ENCODE results near the gene BCDIN3D. TPM values are rescaled to one million over a fixed set of nuclear protein-coding genes. Genes with fewer than 3 reads are reported as not detected.

The BCDIN3D gene
- total RNA-seq, 4 donors from 2014 or later: 3.7 to 5.9 (median 4.5) TPM

GRCh38 chr12:49878021-49878420 lies 35.1 kb upstream of the BCDIN3D start:
- Histone ChIP-seq H3K4me3 (no peak overlapping the region), H3K27ac (no peak overlapping the region), H3K27me3 (no peaks in the 10 kb centered on the region), H3K4me1 (peaks cover 12% of the 10 kb centered on the region), H3K9me3 (no peaks in the 10 kb centered on the region), H3K36me3 (no peaks in the 10 kb centered on the region)
- WGBS: 85% methylated on average over 2 of the region's 2 CpGs
- TF ChIP-seq CTCF (IDR thresholded peaks at IDR 0.05) (no peak), POLR2A (IDR thresholded peaks at IDR 0.05) (no peak), POLR2AphosphoS5 (IDR thresholded peaks at IDR 0.05) (no peak)
- DNase-seq (ENCODE audit: low spot score in 2 of 2): no peak

DNA sequence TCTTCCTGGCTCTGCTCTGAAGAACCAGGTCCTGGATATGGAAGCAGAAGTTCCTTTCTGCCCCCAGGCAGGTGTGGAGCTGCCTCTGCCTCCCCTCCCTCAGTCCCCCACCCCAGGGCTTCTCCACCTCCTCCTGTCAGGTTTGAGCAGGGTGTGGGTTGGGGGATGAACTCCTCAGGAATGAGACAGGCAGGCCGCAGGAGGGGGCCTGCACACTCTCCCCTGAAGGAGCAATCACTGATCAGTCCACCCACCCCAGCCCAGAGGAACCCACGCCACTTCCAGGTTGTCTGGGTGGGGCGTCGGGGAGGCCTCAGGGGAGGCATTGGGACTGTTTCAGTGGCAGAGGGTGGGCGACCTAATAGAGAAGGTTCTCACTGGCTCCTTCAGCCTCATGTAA lies 34.2 kb upstream of the BCDIN3D start:
- Histone ChIP-seq H3K27me3 (no peaks in the 10 kb centered on the region), H3K9me3 (no peaks in the 10 kb centered on the region), H3K27ac (no peak overlapping the region), H3K4me3 (no peak overlapping the region), H3K36me3 (no peaks in the 10 kb centered on the region), H3K4me1 (peaks cover 16% of the 10 kb centered on the region)
- WGBS: 82% methylated on average over 5 of the region's 5 CpGs
- DNase-seq (ENCODE audit: low spot score in 2 of 2): peak; percentile 48 to 76
- TF ChIP-seq EP300 (IDR thresholded peaks at IDR 0.05) (no peak), POLR2AphosphoS5 (IDR thresholded peaks at IDR 0.05) (no peak), POLR2A (IDR thresholded peaks at IDR 0.05) (no peak), CTCF (IDR thresholded peaks at IDR 0.05) (no peak)

DNA sequence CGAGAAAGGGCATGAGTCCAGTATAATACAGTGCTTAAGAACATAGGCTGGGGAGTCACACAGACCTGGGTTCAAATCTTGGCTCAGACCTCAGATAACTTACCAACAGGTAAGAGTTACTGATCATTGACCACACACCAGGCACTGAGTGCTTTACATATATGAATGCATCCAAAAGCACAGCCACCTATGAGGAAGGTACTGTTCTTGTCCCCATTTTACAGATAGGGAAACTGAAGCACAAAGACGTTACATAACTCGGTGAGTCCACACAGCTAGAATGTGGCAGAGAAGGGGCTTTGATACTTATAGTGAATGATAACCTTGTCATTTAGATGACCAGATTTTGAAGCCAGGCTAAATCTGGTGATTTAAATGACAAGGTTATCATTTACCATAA lies 33.2 kb upstream of the BCDIN3D start:
- Histone ChIP-seq H3K36me3 (no peaks in the 10 kb centered on the region), H3K27me3 (no peaks in the 10 kb centered on the region), H3K27ac (no peak overlapping the region), H3K4me1 (peaks cover 16% of the 10 kb centered on the region), H3K4me3 (no peak overlapping the region), H3K9me3 (no peaks in the 10 kb centered on the region)
- TF ChIP-seq POLR2AphosphoS5 (IDR thresholded peaks at IDR 0.05): no peak
- no peak for TF ChIP-seq EP300 (IDR thresholded peaks at IDR 0.05)
- TF ChIP-seq CTCF (IDR thresholded peaks at IDR 0.05): no peak
- TF ChIP-seq POLR2A (IDR thresholded peaks at IDR 0.05): no peak
- WGBS: 91% methylated on average over 3 of the region's 3 CpGs
- no peak for DNase-seq (ENCODE audit: low spot score in 2 of 2)

- 88% methylated on average over 9 of the region's 9 CpGs for WGBS
- DNase-seq (ENCODE audit: low spot score in 2 of 2): no peak
- no peak for TF ChIP-seq CTCF (IDR thresholded peaks at IDR 0.05)
- no peak for TF ChIP-seq POLR2AphosphoS5 (IDR thresholded peaks at IDR 0.05)
- TF ChIP-seq EP300 (IDR thresholded peaks at IDR 0.05): no peak
- no peak for TF ChIP-seq POLR2A (IDR thresholded peaks at IDR 0.05)
These were observed 32.3 kb upstream of the BCDIN3D start for GRCh38 chr12:49875115-49875720.

DNA sequence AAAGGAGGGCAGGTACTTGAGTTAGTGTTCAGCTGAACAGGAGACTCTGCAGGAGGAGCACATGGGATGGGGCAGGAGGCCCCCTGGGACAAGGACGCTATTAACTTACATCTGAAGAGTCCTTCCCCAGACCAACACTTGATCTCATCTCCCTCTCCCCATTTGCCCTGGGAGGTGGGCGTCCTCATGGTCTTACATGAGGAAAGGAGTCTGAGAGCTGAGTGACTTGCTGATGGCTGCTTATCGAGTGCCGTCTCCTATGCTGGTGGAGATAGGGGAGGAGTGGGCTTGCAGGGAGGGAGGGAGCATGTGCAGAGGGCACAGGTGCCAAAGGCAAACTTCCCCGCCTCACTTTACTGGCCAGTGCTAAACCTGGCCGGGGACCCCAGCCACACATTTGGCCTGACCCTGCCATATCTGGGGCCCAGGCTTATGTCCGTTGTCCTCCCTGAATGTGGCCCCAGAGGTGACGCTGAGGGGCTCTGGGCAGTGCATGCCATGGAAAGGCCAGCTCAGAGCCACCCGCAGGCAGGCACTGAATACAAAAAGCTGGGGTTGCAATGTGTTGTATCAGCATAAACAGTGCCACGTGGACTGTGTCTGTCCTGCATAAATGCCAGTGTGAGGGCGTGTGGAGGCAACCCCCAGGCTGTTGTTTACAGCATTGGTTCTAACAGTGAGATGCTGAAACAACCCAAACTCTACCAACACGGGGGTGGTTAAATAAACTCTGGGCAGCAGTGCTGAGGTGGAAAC lies 31.4 kb upstream of the BCDIN3D start:
- 69% methylated on average over 12 of the region's 12 CpGs for WGBS
- H3K4me1 ChIP-seq: peaks cover 22% of the 10 kb centered on the region
- DNase-seq (ENCODE audit: low spot score in 2 of 2): peak in 1 of 2 donors; percentile 31
- no peaks in the 10 kb centered on the region for H3K27me3 ChIP-seq
- no peaks in the 10 kb centered on the region for H3K36me3 ChIP-seq
- no peak overlapping the region for H3K4me3 ChIP-seq
- H3K9me3 ChIP-seq: no peaks in the 10 kb centered on the region
- TF ChIP-seq POLR2A (IDR thresholded peaks at IDR 0.05) (no peak), EP300 (IDR thresholded peaks at IDR 0.05) (no peak), CTCF (IDR thresholded peaks at IDR 0.05) (no peak), POLR2AphosphoS5 (IDR thresholded peaks at IDR 0.05) (no peak)
- H3K27ac ChIP-seq: no peak overlapping the region

More at GRCh38 chr12:49875115-49875720, 32.3 kb upstream of the BCDIN3D start:
- no peak overlapping the region for H3K4me3 ChIP-seq
- H3K36me3 ChIP-seq: no peaks in the 10 kb centered on the region
- H3K9me3 ChIP-seq: no peaks in the 10 kb centered on the region
- H3K4me1 ChIP-seq: peaks cover 16% of the 10 kb centered on the region
- no peak overlapping the region for H3K27ac ChIP-seq
- no peaks in the 10 kb centered on the region for H3K27me3 ChIP-seq

Data from suprapubic skin (tissue), 4 donors.